Kidney epithelial cell (primary cell): Measurements from ENCODE around the gene EARS2. TPM values are rescaled to one million over a fixed set of nuclear protein-coding genes. Genes with fewer than 3 reads are reported as not detected.

Experiments
- DNase-seq: peaks from one replicate; pipeline ENCODE4 v3.0.0-alpha.2; 2010; ENCODE audit warnings: low read depth
- H3K27me3 ChIP-seq: 2 replicates; pipeline ENCODE4 v1.6.0; 2011; ENCODE audit warnings: low read length; ENCODE audit not compliant: control insufficient read depth, insufficient read depth
- H3K36me3 ChIP-seq: 2 replicates; pipeline ENCODE4 v1.5.1; 2011; ENCODE audit warnings: low read length; ENCODE audit not compliant: control insufficient read depth, insufficient read depth
- H3K4me3 ChIP-seq: 2 replicates; pipeline ENCODE4 v1.5.1; 2011; ENCODE audit warnings: low read depth, mild to moderate bottlenecking, control low read depth, low read length
- total RNA-seq: library from RNA; depleted of rRNA; stranded (reverse); fragments of >200 nt; gene quantifications from 2 replicates; pipeline ENCODE4 v1.2.3, GENCODE V29; 2015
- TF ChIP-seq, protein P1 (sequence below): IDR thresholded peaks from 2 replicates; pipeline ENCODE4 v1.5.1; 2011; ENCODE audit warnings: mild to moderate bottlenecking, moderate library complexity, low read length, control low read depth, inconsistent platforms; ENCODE audit not compliant: insufficient read depth, poor library complexity, severe bottlenecking

EARS2 gene
- total RNA-seq, 1 donor from 2014 or later: 22.3 TPM

DNA sequence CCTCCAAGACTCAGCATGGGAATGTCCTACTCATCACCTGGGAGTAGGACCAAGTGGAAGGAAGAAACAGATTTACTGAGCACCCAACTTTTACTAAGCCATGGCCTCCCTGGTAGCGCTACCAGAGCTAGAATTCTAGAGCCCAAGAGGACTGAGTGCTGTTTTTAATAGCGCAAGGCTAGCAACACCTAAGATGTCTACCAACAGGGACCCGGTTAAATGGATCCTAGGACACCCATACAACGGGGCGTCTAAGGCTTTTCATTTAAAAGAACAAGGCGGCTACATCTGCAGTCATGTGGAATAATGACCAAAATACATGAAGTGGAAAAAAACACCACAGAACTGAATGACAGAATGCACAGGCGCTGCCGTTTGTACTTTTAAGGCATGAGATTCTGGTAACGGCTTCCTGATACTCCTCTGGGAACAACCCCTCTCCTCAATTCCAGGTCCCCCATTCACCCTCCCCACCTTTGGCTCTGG lies 51.9 kb downstream of the EARS2 start:
- H3K36me3 ChIP-seq: no peaks in the 10 kb centered on the region
- no peaks in the 10 kb centered on the region for H3K27me3 ChIP-seq
- DNase-seq: no peak
- TF ChIP-seq, protein P1, sequence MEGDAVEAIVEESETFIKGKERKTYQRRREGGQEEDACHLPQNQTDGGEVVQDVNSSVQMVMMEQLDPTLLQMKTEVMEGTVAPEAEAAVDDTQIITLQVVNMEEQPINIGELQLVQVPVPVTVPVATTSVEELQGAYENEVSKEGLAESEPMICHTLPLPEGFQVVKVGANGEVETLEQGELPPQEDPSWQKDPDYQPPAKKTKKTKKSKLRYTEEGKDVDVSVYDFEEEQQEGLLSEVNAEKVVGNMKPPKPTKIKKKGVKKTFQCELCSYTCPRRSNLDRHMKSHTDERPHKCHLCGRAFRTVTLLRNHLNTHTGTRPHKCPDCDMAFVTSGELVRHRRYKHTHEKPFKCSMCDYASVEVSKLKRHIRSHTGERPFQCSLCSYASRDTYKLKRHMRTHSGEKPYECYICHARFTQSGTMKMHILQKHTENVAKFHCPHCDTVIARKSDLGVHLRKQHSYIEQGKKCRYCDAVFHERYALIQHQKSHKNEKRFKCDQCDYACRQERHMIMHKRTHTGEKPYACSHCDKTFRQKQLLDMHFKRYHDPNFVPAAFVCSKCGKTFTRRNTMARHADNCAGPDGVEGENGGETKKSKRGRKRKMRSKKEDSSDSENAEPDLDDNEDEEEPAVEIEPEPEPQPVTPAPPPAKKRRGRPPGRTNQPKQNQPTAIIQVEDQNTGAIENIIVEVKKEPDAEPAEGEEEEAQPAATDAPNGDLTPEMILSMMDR: no peak
- no peak overlapping the region for H3K4me3 ChIP-seq

DNA sequence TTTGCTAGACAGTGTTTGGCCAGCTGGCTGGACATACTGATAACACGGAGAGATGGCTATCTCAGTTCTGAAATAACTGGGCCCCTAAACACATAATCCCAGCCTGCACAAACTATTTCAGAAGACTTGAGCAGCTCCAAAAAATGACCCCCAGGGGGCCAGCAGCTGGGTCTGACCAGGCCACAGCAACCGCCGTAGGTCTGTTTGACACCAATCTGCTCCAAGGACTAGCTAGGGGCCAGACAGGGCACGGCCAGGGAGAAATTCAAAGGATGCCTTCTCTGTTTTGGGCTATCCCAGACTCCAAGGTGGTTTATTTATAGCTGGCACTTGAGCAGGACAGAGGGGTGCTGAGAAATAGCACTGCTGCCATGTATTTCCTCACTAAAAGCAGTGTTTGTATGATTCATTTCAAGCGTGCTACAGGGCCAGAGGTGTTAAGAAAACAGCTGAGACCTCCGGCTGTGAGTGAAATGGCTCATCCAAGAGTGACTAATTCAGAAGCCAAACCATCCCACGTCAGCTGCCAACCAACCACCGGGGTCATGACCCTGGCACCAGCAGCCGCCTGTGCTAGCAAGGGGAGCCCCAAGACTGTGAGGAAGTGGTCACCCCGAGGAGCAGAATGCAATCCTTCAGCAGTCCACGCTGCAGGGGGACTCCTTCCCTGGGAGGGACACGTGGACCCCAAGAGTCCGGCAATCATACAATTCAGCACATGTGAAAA lies 52.5 kb downstream of the EARS2 start:
- Histone ChIP-seq H3K27me3 (no peaks in the 10 kb centered on the region), H3K36me3 (peaks cover 1% of the 10 kb centered on the region), H3K4me3 (no peak overlapping the region)
- TF ChIP-seq, protein P1: peak; percentile 15
- peak; percentile 93 for DNase-seq

DNA sequence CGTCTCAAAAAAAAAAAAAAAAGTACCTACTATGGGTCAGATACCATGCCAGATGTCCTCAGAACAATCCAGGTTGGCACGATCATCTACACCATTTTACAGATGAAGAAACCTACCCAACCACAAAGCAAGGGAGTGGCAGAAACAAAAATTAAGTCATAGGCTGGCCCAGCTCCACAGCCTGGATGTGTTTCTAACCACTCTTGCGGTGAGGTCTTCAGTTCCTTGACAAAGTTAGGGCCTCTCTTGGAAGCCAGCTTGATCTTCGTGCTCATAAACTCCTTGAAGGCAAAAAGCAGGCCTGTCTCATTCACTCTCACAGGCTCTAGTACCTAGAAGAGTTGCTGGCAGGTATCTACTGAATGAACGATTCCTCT lies 53.1 kb downstream of the EARS2 start:
- TF ChIP-seq, protein P1: no peak
- no peak overlapping the region for H3K4me3 ChIP-seq
- DNase-seq: no peak
- peaks cover 1% of the 10 kb centered on the region for H3K36me3 ChIP-seq
- no peaks in the 10 kb centered on the region for H3K27me3 ChIP-seq

DNA sequence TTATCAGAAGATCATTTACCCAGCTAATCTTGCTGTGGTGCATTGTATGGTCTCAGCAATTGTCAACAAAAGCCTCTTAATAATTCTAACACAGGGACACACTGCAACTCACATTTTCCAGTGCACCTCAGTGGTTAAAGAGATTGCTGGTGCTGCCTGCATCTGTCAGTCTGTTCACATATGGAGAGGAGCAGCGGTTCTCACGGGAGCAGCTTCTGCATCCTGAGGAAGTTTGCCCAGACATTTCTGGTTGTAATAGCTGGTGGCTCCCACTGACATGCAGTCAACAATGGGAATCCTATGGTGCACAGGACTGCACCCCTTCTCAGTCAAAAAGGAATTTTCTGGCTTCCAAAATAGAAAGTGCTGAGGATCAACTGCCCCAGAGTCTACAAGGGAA lies 54.7 kb downstream of the EARS2 start:
- H3K36me3 ChIP-seq: peaks cover 1% of the 10 kb centered on the region
- no peak overlapping the region for H3K4me3 ChIP-seq
- no peaks in the 10 kb centered on the region for H3K27me3 ChIP-seq
- TF ChIP-seq, protein P1: no peak
- DNase-seq: no peak

DNA sequence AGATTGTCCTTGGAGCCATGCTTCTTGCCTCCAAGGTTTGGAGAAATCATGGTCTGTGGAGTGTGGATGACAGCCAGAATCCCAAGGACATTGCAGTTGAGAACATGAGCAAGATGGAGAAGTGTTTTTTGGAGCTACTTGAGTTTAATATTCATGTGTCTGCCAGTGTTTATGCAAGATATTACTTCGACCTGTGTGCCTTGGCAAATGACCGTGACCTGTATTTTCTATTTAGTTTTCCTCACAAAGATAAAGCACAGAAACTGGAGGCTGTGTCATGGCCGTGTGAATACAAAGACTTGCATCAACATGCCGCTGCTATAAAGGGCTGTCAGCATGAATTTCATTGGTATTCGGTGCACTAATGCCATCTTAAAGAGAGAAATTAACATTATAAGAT lies 55.9 kb downstream of the EARS2 start:
- TF ChIP-seq, protein P1: no peak
- no peaks in the 10 kb centered on the region for H3K27me3 ChIP-seq
- no peak for DNase-seq
- peaks cover 1% of the 10 kb centered on the region for H3K36me3 ChIP-seq
- H3K4me3 ChIP-seq: no peak overlapping the region

DNA sequence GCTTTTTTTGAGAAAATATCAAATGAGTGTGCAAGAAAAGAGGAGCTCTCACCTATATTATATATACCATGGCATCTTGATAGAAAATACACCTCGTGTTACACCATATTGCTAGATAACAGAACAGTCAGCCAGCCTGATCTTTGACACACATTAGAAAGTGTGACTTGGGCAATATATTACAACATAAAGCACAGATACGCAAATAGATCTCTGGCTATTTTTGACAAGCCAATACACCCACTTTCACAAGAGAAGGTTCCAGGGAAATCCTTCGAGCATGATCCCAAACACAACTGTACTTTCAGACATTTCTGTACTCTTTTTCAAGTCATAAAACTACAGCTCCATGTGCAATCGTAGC lies 56.3 kb downstream of the EARS2 start:
- peaks cover 1% of the 10 kb centered on the region for H3K36me3 ChIP-seq

More for the DNA sequence above, 56.3 kb downstream of the EARS2 start:
- DNase-seq: no peak
- TF ChIP-seq, protein P1: no peak
- Histone ChIP-seq H3K27me3 (no peaks in the 10 kb centered on the region), H3K4me3 (no peak overlapping the region)
